SKM-1 treated with dmso at 0.1 percent for 144 hours (cell line): ENCODE measurements around the gene IQGAP2.
"Not testable (repeated sequence)": the region's sequence is repeated elsewhere in the genome, so short reads cannot be mapped to it uniquely, and the experiment has no call there.

Source experiments
- DNase-seq: peaks from one replicate; lab custom pipeline; 2025; ENCODE audit not compliant: unreplicated experiment; lab: John Stamatoyannopoulos, UW

The IQGAP2 gene

DNA sequence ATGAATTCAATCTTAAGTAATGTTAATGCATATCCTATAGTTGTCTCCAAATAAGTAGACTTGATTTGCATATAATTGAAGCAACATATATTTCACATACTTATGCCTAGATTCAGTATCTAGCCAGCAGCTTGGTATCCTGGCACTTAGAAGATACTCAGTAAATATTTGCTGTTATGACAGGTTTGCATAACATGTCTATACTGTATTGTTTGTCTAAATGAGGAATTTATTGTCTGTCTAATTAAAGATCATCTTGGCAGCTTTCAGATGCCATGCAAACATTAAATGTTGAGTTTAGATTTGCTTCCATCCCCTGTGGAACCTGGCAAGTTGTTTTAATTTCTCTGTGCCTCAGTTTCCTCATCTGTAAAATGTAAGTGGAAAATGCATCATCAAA, 9.4 kb downstream of the IQGAP2 start:
- DNase-seq = no peak

- peak; percentile 82 for DNase-seq
Measured at GRCh38 chr5:76413746-76414145, 10.7 kb downstream of the IQGAP2 start.

- no peak for DNase-seq
Measured at GRCh38 chr5:76414788-76415187, 11.7 kb downstream of the IQGAP2 start.

DNA sequence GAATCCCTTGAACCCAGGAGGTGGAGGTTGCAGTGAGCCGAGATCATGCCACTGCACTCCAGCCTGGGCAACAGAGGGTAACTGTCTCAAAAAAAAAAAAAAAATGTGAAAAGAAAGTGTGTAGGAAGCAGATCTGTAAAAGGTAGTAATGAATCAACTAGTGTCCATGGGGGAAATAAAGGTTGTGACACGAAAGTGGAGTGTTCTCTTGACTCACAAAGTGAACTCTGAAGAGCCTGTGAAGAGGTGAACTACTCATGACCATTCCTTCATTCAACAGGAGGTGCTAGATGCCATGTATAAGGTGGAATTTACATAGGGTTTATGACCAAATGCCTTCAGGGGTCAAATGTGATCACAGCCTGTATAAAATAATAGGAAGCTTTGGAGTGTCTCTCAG, 12.8 kb downstream of the IQGAP2 start:
- DNase-seq = no peak

GRCh38 chr5:76419597-76420298, 16.7 kb downstream of the IQGAP2 start:
- DNase-seq = no peak

DNA sequence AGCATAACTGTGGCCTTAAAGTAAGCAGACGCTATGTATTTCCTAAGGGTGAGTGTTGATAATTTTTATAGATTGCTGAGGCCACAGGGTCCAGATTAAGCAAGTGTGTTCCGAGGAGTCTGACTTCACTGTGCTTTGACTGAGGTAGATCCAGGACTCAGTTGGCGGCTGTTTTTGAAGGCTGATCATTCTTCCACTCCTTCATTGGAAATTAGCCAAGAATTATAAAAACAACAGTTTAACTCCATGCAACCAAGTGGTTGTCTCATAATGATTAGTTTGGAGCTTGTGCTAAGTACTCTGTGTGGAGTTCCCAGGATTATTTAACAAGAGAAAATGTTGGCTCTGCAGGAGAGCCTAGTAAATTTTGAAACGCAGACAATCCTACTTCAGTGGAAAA, 19.1 kb downstream of the IQGAP2 start:
- DNase-seq = no peak

GRCh38 chr5:76422742-76423141, 19.7 kb downstream of the IQGAP2 start:
- no peak for DNase-seq

DNA sequence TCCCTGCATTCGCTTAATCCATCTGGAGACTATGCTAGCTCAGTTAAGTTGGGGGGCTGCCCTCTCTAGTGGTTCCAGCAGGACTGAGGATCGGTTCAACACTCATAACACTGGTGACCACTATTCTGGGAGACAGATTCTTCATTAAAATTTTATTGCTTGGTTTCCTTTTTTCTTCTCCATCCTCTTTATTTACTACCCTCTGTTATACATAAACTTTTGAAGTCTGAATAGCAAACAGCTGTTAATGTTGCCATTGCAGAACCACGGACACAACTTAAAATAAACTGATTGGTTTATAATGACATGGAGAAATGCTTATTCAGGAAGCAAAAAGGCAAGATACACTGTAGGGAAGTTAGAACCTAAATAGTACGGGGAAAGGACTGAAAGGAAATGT, 22.1 kb downstream of the IQGAP2 start:
- no peak for DNase-seq

DNA sequence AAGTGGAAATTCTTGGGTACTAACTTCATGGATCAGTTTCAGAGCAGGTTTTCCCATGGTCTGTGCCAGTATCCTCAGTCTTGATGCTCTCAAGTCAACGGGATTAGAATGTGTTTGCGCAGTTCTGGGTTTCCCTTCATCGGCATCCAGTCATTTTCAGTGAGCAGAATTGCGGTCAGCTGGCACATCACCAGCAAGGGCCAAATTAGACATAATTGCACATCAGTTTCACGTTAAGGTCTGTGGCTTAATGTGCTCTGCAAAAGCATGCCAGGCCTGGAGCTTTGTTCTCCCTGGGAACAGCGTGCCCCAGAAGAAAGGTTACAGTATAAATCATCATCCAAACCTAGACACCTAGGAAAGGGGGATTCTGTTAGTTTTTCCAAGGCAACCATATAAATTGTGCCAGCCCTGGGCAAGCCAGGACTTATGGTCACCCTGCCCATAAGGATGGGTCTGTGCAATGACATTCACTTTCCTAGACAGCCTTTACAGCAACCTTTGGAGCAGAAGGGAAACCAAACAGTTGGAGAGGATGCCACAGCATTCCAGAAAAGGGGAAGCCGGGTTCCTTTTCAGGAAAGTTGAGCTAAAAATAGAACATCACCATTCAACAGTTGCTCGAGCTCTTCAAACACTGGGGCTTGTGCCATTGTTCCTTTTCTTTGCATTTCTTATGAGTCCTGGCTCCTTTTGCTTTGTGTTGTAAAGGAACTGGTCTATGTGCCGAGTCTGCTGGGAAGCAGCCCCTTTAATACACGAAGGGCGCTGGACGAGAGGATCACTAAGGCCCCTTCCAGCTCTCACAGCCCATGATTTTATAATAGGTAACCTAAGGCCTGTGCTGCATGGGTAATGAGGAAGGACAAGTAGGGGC, 23.1 kb downstream of the IQGAP2 start:
- DNase-seq = no peak

DNA sequence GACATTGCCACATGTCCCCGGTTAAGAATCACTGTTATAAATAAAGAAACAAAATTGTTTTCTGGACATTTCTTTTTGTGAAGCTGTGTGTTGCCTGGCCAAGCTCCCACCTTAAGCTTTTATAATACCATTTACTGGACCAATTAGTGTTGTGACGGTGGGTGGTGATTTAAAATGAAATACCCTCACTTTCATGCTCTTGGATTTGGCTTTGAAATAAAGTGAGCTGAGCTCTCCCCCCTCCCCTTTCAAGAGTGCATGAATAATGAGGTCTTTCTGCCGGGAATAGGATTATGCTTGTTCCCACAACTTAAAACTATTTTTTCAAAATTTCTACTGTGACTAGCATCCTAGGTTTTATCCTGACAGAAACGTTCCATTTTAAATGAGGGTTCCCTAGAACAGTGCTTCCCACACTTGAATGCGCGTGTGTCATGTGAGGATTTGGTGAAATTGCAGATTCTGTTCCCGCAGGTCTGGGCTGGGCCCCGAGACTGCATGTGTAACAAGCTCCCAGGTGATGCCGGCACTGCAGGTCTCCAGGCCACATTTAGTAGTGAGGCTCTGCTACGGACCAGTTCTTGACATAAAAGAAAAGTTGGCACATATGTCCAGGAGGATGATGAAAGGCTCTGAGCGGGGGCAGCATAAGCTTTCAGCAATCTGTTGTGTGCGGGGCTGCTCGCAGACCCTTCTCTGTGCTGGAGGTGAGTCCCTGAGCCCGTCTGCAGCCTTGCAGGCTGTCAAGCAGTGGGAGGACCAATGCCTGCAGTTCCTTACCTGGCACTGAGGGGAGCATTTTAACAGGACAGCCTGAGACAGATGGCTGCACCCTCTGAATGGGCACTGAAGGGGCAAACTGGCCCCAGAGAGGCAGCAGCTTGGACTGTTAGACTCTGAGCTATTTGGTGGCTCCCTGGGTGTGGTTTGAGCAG, 24.4 kb downstream of the IQGAP2 start:
- no peak for DNase-seq

DNA sequence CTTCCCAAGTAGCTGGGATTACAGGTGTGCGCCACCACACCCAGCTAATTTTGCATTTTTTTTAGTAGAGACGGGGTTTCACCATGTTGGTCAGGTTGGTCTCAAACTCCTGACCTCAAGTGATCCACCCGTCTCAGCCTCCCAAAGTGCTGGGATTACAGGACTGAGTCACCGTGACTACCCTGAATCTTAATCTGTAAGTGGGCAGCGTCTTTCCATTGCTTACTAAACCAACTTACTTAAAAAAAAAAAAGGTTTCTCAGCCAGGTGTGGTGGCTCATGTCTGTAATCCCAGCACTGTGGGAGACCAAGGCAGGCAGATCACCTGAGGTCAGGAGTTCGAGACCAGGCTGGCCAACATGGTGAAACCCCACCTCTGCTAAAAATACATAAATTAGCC, 25.5 kb downstream of the IQGAP2 start:
- DNase-seq = not testable (repeated sequence)

GRCh38 chr5:76433261-76433660, 30.2 kb downstream of the IQGAP2 start:
- no peak for DNase-seq

GRCh38 chr5:76437507-76437906, 34.4 kb downstream of the IQGAP2 start:
- DNase-seq = not testable (repeated sequence)

GRCh38 chr5:76438025-76438424, 34.9 kb downstream of the IQGAP2 start:
- DNase-seq = no peak

DNA sequence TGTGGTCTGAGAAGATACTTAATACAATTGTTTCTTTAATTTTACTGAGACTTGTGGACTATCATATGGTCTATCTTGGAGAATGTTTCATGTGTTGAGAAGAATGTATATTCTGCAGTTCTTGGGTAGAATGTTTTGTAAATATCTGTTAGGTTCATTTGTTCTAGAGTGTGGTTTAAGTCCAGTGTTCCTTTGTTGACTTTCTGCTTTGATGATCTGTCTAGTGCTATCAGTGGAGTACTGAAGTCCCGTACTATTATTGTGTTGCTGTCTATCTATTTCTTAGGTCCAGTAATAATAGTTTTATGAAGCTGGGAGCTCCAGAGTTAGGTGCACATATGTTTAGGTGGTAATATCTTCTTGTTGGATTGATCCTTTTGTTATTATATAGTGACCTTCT, 36.1 kb downstream of the IQGAP2 start:
- DNase-seq = no peak

GRCh38 chr5:76439929-76440328, 36.8 kb downstream of the IQGAP2 start:
- DNase-seq = no peak

DNA sequence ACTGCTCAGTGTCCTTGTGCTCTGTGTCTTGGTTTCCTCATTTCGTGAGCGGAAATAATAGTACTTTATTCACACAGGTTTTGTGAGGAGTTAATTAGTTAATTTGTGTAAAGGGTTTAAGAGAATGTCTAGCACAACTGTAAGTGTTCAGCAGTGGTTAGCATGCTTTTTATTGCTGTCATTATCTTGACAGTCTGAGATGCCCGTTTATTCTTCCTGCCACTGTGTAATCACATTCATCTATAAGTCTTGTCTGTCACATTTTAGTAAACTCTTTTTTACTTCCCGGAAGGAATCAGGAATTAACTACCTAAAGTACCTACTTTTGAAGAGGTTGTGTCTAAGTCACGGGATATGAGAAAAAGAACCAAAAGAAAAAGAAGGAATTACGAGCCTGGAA, 38.0 kb downstream of the IQGAP2 start:
- no peak for DNase-seq

GRCh38 chr5:76441890-76442673, 39.0 kb downstream of the IQGAP2 start:
- DNase-seq = no peak

DNA sequence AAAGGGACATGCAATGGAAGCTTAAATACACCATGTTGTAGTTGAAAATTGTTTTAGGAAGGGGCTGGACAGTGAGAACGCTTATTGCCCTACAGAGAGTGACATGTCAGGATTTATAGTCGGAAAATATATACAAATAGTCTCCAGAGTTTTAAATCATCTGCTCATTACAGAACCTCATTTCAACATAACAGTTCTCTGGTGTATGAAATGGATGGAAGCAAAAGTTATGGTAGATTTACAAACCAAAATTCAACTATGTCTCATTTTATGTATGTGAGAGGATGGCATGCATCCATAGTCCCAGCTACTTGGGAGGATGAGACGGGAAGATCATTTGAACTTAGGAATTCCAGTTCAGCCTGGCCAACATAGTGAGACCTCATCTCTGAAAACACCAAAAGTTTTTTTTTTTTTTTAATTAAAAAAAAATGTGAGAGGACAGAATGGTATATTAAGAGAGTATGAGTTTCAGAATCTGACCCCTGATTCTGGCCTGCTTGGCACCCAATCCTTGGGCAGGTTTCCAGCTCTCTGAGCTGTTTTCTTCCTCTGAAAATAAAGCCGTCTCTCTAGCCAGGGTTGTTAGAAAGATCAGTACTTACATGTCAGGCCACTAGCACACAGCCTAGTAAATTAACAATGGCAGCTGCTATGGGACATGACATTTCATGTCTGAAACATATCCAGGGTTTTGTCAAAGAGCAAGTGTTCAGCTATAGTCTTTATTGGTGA, 40.1 kb downstream of the IQGAP2 start:
- no peak for DNase-seq

- DNase-seq = no peak
Measured at GRCh38 chr5:76445063-76445462, 42.0 kb downstream of the IQGAP2 start.
